ENCODE results near the gene ZNF519.

DNA sequence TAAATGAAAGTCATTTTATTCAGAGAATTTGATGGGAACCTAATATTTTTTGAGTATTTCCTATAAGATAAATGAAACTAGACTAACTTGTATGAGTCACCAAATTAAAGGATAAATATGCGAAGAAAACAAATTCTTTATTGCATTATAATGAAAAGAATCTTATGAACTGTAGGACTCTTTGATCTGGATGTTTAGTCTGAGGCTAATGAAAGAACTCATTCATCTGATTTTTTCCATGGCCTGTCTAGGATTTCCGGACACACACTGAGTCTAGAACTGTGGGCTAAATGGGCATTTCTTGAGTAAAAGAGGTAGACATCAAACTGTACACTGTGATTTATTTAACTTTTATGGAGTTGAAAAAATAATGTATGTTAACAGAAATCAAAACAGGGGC, 43.0 kb downstream of the ZNF519 start:
- TF ChIP-seq EZH2 (IDR thresholded peaks at IDR 0.05; ENCODE audit: low read depth) = no peak
- TF ChIP-seq CTCF (conservative IDR thresholded peaks at IDR 0.05) = no peak
